HepG2 (cell line): ENCODE measurements around the gene ASL. TPM values are rescaled to one million over a fixed set of nuclear protein-coding genes. Genes with fewer than 3 reads are reported as not detected.

Experiments
- AHR ChIP-seq: IDR thresholded peaks from 2 replicates; pipeline ENCODE4 v1.6.1; 2018; ENCODE audit warnings: missing genetic modification reagents, missing compliant biosample characterization
- CCDC6 ChIP-seq: sonication (generic); formaldehyde crosslinking; IDR thresholded peaks from 2 replicates; pipeline ENCODE4 v1.8.1; 2022; ENCODE audit warnings: mild to moderate bottlenecking, missing genetic modification reagents, moderate library complexity
- DMAP1 ChIP-seq: IDR thresholded peaks from 2 replicates; pipeline ENCODE4 v1.6.1; 2016
- FIP1L1 ChIP-seq: fragments of 200-400 bp; formaldehyde crosslinking; IDR thresholded peaks from 2 replicates; pipeline ENCODE4 v1.6.1; 2018; ENCODE audit warnings: low read depth, mild to moderate bottlenecking, low read length, moderate library complexity, borderline replicate concordance; ENCODE audit not compliant: insufficient read depth
- GABPB1 ChIP-seq: IDR thresholded peaks from 2 replicates; pipeline ENCODE4 v1.6.1; 2016; ENCODE audit warnings: mild to moderate bottlenecking, missing genetic modification reagents, moderate library complexity, missing compliant biosample characterization
- GATAD1 ChIP-seq: IDR thresholded peaks from 2 replicates; pipeline ENCODE4 v1.6.1; 2016; ENCODE audit warnings: missing genetic modification reagents, missing compliant biosample characterization
- GZF1 ChIP-seq: sonication (generic); formaldehyde crosslinking; IDR thresholded peaks from 2 replicates; pipeline ENCODE4 v1.5.1; 2020; ENCODE audit warnings: mild to moderate bottlenecking, missing genetic modification reagents
- HOXA9 ChIP-seq: sonication (generic); formaldehyde crosslinking; IDR thresholded peaks from 2 replicates; pipeline ENCODE4 v1.8.1; 2022; ENCODE audit warnings: missing genetic modification reagents, mild to moderate bottlenecking, moderate library complexity, borderline replicate concordance
- IRX3 ChIP-seq: sonication (generic); formaldehyde crosslinking; IDR thresholded peaks from 2 replicates; pipeline ENCODE4 v1.8.1; 2023; ENCODE audit warnings: mild to moderate bottlenecking, low read depth, missing genetic modification reagents, borderline replicate concordance
- ISX ChIP-seq: sonication (generic); formaldehyde crosslinking; conservative IDR thresholded peaks from 2 replicates; pipeline ENCODE4 v1.5.0; 2020; ENCODE audit warnings: missing genetic modification reagents
- JUNB ChIP-seq: sonication (generic); formaldehyde crosslinking; IDR thresholded peaks from 2 replicates; pipeline ENCODE4 v1.8.0; 2022; ENCODE audit warnings: missing genetic modification reagents, mild to moderate bottlenecking, borderline replicate concordance
- KDM5B ChIP-seq: sonication (generic); formaldehyde crosslinking; IDR thresholded peaks from 2 replicates; pipeline ENCODE4 v1.4.0; 2020; ENCODE audit warnings: missing genetic modification reagents, mild to moderate bottlenecking, borderline replicate concordance
- KLF11 ChIP-seq: IDR thresholded peaks from 2 replicates; pipeline ENCODE4 v1.6.1; 2016; ENCODE audit warnings: missing compliant biosample characterization
- KLF16 ChIP-seq, 2 experiments: sonication (generic) in 1 of 2; formaldehyde crosslinking in 1 of 2; IDR thresholded peaks; 2 replicates each; pipeline versions ENCODE4 v1.6.1 to v1.8.0; 2016 to 2023; ENCODE audit warnings: missing genetic modification reagents in 2 of 2, missing compliant biosample characterization in 1 of 2
- KMT2A ChIP-seq: sonication (generic); formaldehyde crosslinking; IDR thresholded peaks from 2 replicates; pipeline ENCODE4 v1.4.0; 2020; ENCODE audit warnings: missing genetic modification reagents
- NFATC3 ChIP-seq: sonication (generic); formaldehyde crosslinking; IDR thresholded peaks from 2 replicates; pipeline ENCODE4 v1.5.1; 2020; ENCODE audit warnings: mild to moderate bottlenecking, missing genetic modification reagents
- PCBP1 ChIP-seq: fragments of 200-400 bp; formaldehyde crosslinking; IDR thresholded peaks from 2 replicates; pipeline ENCODE4 v1.6.1; 2017; ENCODE audit warnings: mild to moderate bottlenecking, low read depth, low read length, borderline replicate concordance
- THYN1 ChIP-seq: sonication (generic); formaldehyde crosslinking; IDR thresholded peaks from 2 replicates; pipeline ENCODE4 v1.8.1; 2023; ENCODE audit warnings: low read depth, mild to moderate bottlenecking, moderate library complexity, missing genetic modification reagents, borderline replicate concordance
- ZFP1 ChIP-seq: IDR thresholded peaks from 2 replicates; pipeline ENCODE4 v1.6.1; 2016
- ZMYM2 ChIP-seq: sonication (generic); formaldehyde crosslinking; IDR thresholded peaks from 2 replicates; pipeline ENCODE4 v1.8.0; 2022; ENCODE audit warnings: mild to moderate bottlenecking, missing genetic modification reagents
- ZNF251 ChIP-seq: sonication (generic); formaldehyde crosslinking; IDR thresholded peaks from 2 replicates; pipeline ENCODE4 v1.9.0; 2021; ENCODE audit warnings: mild to moderate bottlenecking, missing genetic modification reagents
- ZNF382 ChIP-seq: sonication (generic); formaldehyde crosslinking; IDR thresholded peaks from 2 replicates; pipeline ENCODE4 v1.5.0; 2020; ENCODE audit warnings: missing genetic modification reagents, mild to moderate bottlenecking, borderline replicate concordance
- ZNF549 ChIP-seq: sonication (generic); formaldehyde crosslinking; IDR thresholded peaks from 2 replicates; pipeline ENCODE4 v1.5.0; 2020; ENCODE audit warnings: missing genetic modification reagents
- polyA plus RNA-seq, 8 experiments: library from polyadenylated mRNA; depleted of rRNA in 3 of 8; stranded (reverse) in 7 of 8; unstranded in 1 of 8; fragments of >200 nt; fragmentation: Illumina TruSeq in 4 of 8; extraction: Trizol in 4 of 8; gene quantifications; 2 replicates each; pipeline versions ENCODE4 v1.2.1 to v1.2.3, GENCODE V29; 2011 to 2016; ENCODE audit warnings: low read depth in 4 of 8, missing spikeins in 1 of 8, mixed read lengths in 1 of 8; ENCODE audit not compliant: insufficient read depth in 1 of 8
- total RNA-seq, 5 experiments: library from RNA; depleted of rRNA; stranded (reverse); fragments of >200 nt; fragmentation: Illumina TruSeq; extraction: Trizol; gene quantifications; 2 replicates each; pipeline ENCODE4 v1.2.3, GENCODE V29; 2016; ENCODE audit warnings: low read depth in 1 of 5
- TF ChIP-seq, protein P1 (sequence below): IDR thresholded peaks from 2 replicates; pipeline ENCODE4 v1.4.0; 2020; ENCODE audit warnings: mild to moderate bottlenecking, missing genetic modification reagents
- TF ChIP-seq, protein P2 (sequence below): sonication (generic); formaldehyde crosslinking; IDR thresholded peaks from 2 replicates; pipeline ENCODE4 v1.4.0; 2020; ENCODE audit warnings: mild to moderate bottlenecking, missing genetic modification reagents
- TF ChIP-seq, protein P3 (sequence below): sonication (generic); formaldehyde crosslinking; conservative IDR thresholded peaks from 2 replicates; pipeline ENCODE4 v1.8.0; 2022; ENCODE audit warnings: missing genetic modification reagents
- TF ChIP-seq, protein P4 (sequence below): sonication (generic); formaldehyde crosslinking; IDR thresholded peaks from 2 replicates; pipeline ENCODE4 v1.8.1; 2022; ENCODE audit warnings: mild to moderate bottlenecking, missing genetic modification reagents

ASL gene
- total and polyA plus RNA-seq, 2 of the 13 experiments (the other 11 are each of a cell fraction or from before 2014, with no cell fraction given), result 71.4 to 96.5 TPM

DNA sequence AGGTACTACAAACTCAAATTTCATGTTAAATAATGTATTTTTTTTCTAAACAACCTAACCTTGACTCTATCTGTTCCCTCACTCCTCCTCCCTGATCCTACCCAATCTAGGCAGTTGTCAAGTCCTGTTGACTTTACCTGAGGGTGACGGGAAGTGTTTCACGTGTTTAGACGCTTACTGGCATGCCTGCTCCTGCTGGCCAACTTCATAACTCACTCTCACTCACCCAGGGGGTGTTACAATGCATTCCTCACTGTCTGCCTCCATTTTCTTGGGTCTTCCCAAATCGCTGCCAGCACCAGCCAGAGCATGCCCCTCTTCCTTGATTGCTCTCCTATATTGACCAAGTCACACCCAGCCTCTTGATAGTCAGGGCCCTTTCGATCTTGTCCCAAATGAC lies 67.4 kb downstream of the ASL start (continued):
- no peak for TF ChIP-seq HOXA9 (CRISPR knock-in tag)
- TF ChIP-seq GZF1, result no peak
- no peak for TF ChIP-seq ZFP1
- no peak for TF ChIP-seq KDM5B (CRISPR knock-in tag)
- TF ChIP-seq DMAP1, result no peak
- TF ChIP-seq GATAD1 (CRISPR knock-in tag), result 0 out of 2 replicates have a peak, but pooled peaks have one; percentile 63
- TF ChIP-seq IRX3 (CRISPR knock-in tag), result no peak
- no peak for TF ChIP-seq KLF11 (CRISPR knock-in tag)
- TF ChIP-seq, protein P1, sequence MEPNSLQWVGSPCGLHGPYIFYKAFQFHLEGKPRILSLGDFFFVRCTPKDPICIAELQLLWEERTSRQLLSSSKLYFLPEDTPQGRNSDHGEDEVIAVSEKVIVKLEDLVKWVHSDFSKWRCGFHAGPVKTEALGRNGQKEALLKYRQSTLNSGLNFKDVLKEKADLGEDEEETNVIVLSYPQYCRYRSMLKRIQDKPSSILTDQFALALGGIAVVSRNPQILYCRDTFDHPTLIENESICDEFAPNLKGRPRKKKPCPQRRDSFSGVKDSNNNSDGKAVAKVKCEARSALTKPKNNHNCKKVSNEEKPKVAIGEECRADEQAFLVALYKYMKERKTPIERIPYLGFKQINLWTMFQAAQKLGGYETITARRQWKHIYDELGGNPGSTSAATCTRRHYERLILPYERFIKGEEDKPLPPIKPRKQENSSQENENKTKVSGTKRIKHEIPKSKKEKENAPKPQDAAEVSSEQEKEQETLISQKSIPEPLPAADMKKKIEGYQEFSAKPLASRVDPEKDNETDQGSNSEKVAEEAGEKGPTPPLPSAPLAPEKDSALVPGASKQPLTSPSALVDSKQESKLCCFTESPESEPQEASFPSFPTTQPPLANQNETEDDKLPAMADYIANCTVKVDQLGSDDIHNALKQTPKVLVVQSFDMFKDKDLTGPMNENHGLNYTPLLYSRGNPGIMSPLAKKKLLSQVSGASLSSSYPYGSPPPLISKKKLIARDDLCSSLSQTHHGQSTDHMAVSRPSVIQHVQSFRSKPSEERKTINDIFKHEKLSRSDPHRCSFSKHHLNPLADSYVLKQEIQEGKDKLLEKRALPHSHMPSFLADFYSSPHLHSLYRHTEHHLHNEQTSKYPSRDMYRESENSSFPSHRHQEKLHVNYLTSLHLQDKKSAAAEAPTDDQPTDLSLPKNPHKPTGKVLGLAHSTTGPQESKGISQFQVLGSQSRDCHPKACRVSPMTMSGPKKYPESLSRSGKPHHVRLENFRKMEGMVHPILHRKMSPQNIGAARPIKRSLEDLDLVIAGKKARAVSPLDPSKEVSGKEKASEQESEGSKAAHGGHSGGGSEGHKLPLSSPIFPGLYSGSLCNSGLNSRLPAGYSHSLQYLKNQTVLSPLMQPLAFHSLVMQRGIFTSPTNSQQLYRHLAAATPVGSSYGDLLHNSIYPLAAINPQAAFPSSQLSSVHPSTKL (CRISPR knock-in tag), result peak; percentile 87
- no peak for TF ChIP-seq FIP1L1
- no peak for TF ChIP-seq ZNF251
- TF ChIP-seq GABPB1, result peak; percentile 31; the same call in 1 of the 2 replicates
- TF ChIP-seq KMT2A (CRISPR knock-in tag), result no peak
- TF ChIP-seq JUNB (CRISPR knock-in tag), result no peak
- TF ChIP-seq NFATC3 (CRISPR knock-in tag), result no peak
- TF ChIP-seq ZMYM2 (CRISPR knock-in tag), result no peak
- TF ChIP-seq, protein P2, sequence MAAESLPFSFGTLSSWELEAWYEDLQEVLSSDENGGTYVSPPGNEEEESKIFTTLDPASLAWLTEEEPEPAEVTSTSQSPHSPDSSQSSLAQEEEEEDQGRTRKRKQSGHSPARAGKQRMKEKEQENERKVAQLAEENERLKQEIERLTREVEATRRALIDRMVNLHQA (CRISPR knock-in tag), result no peak
- no peak for TF ChIP-seq CCDC6 (CRISPR knock-in tag)
- TF ChIP-seq ZNF549 (CRISPR knock-in tag), result no peak
- TF ChIP-seq THYN1 (CRISPR knock-in tag), result no peak
- TF ChIP-seq, protein P3, sequence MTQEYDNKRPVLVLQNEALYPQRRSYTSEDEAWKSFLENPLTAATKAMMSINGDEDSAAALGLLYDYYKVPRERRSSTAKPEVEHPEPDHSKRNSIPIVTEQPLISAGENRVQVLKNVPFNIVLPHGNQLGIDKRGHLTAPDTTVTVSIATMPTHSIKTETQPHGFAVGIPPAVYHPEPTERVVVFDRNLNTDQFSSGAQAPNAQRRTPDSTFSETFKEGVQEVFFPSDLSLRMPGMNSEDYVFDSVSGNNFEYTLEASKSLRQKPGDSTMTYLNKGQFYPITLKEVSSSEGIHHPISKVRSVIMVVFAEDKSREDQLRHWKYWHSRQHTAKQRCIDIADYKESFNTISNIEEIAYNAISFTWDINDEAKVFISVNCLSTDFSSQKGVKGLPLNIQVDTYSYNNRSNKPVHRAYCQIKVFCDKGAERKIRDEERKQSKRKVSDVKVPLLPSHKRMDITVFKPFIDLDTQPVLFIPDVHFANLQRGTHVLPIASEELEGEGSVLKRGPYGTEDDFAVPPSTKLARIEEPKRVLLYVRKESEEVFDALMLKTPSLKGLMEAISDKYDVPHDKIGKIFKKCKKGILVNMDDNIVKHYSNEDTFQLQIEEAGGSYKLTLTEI (CRISPR knock-in tag), result no peak
- TF ChIP-seq ZNF382 (CRISPR knock-in tag), result no peak
- no peak for TF ChIP-seq PCBP1
- TF ChIP-seq ISX (CRISPR knock-in tag), result no peak
- TF ChIP-seq KLF16 (CRISPR knock-in tag; IDR thresholded peaks at IDR 0.05), result peak in 1 of 2 experiments; percentile 91; a peak in 2 of 4 replicates
- TF ChIP-seq AHR (CRISPR knock-in tag), result no peak
- TF ChIP-seq, protein P4, sequence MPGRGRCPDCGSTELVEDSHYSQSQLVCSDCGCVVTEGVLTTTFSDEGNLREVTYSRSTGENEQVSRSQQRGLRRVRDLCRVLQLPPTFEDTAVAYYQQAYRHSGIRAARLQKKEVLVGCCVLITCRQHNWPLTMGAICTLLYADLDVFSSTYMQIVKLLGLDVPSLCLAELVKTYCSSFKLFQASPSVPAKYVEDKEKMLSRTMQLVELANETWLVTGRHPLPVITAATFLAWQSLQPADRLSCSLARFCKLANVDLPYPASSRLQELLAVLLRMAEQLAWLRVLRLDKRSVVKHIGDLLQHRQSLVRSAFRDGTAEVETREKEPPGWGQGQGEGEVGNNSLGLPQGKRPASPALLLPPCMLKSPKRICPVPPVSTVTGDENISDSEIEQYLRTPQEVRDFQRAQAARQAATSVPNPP, result no peak
